ENCODE results near the gene LDLRAD3.

The LDLRAD3 gene

DNA sequence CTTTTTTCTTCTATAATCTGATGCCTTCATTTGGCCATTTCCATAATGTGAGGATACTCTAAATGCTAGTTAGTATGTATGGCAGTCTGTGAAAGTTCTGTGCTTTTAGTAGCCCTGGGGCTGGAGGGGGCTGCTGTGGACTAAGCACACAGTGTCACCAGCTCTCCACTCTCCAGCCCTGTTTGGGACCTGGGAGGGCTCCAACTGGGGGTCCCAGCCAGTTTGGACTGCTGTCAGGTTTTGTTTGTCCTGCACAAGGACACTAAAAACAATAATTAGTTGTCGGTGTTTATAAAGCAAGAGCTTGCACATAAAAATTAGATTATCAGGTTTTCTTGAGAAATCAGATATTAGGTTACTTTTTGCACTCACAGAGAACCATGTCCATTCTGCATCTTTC lies 103.1 kb downstream of the LDLRAD3 start:
- TF ChIP-seq, protein P1, sequence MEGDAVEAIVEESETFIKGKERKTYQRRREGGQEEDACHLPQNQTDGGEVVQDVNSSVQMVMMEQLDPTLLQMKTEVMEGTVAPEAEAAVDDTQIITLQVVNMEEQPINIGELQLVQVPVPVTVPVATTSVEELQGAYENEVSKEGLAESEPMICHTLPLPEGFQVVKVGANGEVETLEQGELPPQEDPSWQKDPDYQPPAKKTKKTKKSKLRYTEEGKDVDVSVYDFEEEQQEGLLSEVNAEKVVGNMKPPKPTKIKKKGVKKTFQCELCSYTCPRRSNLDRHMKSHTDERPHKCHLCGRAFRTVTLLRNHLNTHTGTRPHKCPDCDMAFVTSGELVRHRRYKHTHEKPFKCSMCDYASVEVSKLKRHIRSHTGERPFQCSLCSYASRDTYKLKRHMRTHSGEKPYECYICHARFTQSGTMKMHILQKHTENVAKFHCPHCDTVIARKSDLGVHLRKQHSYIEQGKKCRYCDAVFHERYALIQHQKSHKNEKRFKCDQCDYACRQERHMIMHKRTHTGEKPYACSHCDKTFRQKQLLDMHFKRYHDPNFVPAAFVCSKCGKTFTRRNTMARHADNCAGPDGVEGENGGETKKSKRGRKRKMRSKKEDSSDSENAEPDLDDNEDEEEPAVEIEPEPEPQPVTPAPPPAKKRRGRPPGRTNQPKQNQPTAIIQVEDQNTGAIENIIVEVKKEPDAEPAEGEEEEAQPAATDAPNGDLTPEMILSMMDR (IDR thresholded peaks at IDR 0.05; ENCODE audit: insufficient read depth, low read length, poor library complexity, severe bottlenecking): no peak
- Histone ChIP-seq H3K36me3 (ENCODE audit: control insufficient read depth, insufficient read depth, low read length) (no peaks in the 10 kb centered on the region), H3K4me3 (replicated peaks; ENCODE audit: low read depth, low read length) (no peak overlapping the region), H3K27me3 (replicated peaks; ENCODE audit: control insufficient read depth, insufficient read depth, low read length) (0 out of 2 replicates have a peak, but pooled peaks cover 1% of the 10 kb centered on the region)
- DNase-seq (ENCODE audit: extremely low read depth, insufficient read length): no peak

DNA sequence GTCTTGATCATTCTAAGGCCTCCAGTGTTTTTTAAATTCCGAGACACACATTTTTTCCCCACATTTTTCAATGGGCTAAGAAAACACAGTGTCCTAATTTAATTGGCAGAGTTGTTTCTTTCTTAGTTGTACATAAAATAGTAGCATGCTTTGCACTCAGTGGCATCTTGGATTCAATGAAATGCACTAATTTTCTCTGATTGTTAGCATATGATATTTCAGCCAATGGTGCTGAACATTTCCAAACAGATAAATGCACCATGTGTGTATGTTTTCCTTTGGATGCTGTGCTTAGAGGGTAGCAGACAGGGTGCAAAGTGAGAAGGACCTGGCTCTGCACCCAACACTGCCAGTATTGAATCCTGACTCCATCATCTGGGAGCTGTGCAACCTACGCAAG lies 103.5 kb downstream of the LDLRAD3 start:
- TF ChIP-seq, protein P1 (IDR thresholded peaks at IDR 0.05; ENCODE audit: insufficient read depth, low read length, poor library complexity, severe bottlenecking): no peak
- 0 out of 2 replicates have a peak, but pooled peaks cover 1% of the 10 kb centered on the region for H3K27me3 ChIP-seq (replicated peaks; ENCODE audit: control insufficient read depth, insufficient read depth, low read length)
- no peak overlapping the region for H3K4me3 ChIP-seq (replicated peaks; ENCODE audit: low read depth, low read length)
- no peak for DNase-seq (ENCODE audit: extremely low read depth, insufficient read length)
- H3K36me3 ChIP-seq (ENCODE audit: control insufficient read depth, insufficient read depth, low read length): no peaks in the 10 kb centered on the region

DNA sequence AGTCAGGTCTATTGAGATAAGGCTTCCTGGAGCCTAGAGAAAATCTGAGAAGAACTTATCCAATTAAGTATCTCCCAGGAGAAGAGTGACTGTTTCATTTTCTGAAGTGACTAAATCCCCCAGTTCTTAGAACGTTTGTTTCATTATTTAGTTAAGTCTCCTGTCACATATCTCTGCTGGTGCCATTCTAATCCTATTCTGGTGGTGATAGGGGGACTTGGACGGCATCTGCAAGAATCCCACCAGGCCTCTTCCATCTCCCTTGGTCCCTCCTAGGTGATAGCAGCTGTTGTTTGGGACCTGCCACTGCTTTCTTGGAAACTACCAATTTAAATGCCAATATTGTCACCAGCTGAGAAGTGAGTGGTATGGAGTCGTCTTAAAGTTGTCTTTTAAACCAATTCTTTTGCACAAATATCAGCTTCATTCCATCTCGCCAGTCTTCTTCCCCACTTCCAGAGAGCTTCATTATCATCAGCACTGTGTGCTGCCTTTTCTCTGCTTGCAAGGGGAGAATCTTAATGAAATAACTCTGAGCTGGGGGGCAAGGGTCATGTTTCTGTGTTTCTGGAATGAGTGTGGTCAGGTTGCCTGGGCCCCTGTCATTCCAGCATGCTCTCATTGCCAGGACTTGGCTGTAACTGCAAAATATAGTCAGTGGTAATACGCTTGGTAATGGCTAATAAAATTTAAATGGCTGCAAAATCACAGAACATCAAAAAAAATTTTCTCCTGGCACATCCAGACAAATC lies 104.8 kb downstream of the LDLRAD3 start:
- H3K4me3 ChIP-seq (replicated peaks; ENCODE audit: low read depth, low read length): no peak overlapping the region
- TF ChIP-seq, protein P1 (IDR thresholded peaks at IDR 0.05; ENCODE audit: insufficient read depth, low read length, poor library complexity, severe bottlenecking): no peak
- no peaks in the 10 kb centered on the region for H3K36me3 ChIP-seq (ENCODE audit: control insufficient read depth, insufficient read depth, low read length)
- no peak for DNase-seq (ENCODE audit: extremely low read depth, insufficient read length)
- H3K27me3 ChIP-seq (replicated peaks; ENCODE audit: control insufficient read depth, insufficient read depth, low read length): 0 out of 2 replicates have a peak, but pooled peaks cover 1% of the 10 kb centered on the region

DNA sequence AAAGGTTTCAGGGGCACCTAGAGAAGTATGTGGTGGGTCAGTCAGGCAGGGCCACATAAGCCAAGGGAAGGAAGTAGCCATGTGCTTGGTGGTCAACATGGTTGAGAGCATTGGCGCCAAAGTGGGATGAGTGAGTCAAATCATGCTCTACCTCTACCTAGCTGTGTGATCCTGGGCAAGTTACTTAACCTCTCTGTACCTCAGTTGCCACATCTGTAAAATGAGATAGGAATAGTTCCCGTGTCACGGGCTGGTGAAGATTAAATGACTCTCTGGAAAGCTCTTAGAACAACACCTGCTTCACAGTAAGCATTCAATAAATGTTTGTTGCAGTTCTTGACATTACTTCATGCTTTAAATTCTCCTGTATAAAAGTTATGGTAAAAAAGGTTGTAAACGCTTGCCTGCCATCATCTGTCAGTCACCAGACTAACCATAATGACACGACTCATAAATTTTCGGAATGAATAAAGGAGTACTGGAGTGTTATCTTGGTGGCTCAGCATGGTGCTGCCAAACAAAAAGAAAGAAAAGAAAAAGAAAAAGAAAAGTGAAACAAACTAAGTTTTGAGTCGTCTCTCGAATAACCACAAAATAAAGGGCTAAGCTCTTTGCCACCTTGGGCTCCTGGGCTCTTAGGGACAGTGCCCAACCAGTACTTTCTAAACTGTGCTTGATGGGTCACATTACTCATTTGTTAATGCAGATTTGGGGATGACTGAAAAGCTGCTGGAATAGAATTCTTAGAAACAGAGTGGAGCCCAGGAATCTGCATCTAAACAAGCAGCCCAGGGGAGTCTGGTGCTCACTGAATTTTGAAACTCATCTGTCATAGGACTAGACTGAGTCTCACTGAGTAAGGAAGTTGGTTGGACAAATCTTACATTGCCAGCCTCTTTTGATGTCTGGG lies 107.6 kb downstream of the LDLRAD3 start:
- Histone ChIP-seq H3K36me3 (ENCODE audit: control insufficient read depth, insufficient read depth, low read length) (no peaks in the 10 kb centered on the region), H3K27me3 (replicated peaks; ENCODE audit: control insufficient read depth, insufficient read depth, low read length) (0 out of 2 replicates have a peak, but pooled peaks cover 1% of the 10 kb centered on the region), H3K4me3 (replicated peaks; ENCODE audit: low read depth, low read length) (no peak overlapping the region)
- no peak for DNase-seq (ENCODE audit: extremely low read depth, insufficient read length)
- TF ChIP-seq, protein P1 (IDR thresholded peaks at IDR 0.05; ENCODE audit: insufficient read depth, low read length, poor library complexity, severe bottlenecking): no peak

DNA sequence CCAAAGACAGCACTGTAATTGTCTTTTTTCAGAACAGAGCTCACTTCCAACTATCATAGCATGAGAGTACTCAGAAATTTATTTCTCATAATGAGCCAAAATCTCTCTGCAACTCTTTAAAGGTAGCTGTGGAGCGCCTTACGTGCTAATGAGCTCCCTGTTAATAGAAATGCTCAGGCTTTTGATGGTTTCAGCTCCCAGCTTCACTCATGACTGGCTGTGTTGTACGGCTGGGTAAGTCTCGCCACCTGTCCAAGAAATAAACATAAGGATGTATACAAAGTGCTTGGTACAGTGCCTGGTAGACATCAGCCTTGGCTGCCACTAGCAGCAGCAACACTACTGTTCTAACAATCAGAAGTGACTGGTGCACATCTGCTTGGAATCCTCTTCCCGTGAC lies 109.4 kb downstream of the LDLRAD3 start:
- no peak for DNase-seq (ENCODE audit: extremely low read depth, insufficient read length)

More for the DNA sequence above, 109.4 kb downstream of the LDLRAD3 start:
- H3K4me3 ChIP-seq (replicated peaks; ENCODE audit: low read depth, low read length): no peak overlapping the region
- no peaks in the 10 kb centered on the region for H3K36me3 ChIP-seq (ENCODE audit: control insufficient read depth, insufficient read depth, low read length)
- TF ChIP-seq, protein P1 (IDR thresholded peaks at IDR 0.05; ENCODE audit: insufficient read depth, low read length, poor library complexity, severe bottlenecking): no peak
- H3K27me3 ChIP-seq (replicated peaks; ENCODE audit: control insufficient read depth, insufficient read depth, low read length): 0 out of 2 replicates have a peak, but pooled peaks cover 1% of the 10 kb centered on the region

All from GM06990 (cell line).